GM19455 (cell line): ENCODE measurements around the gene MYT1.
"Not testable (repeated sequence)": the region's sequence is repeated elsewhere in the genome, so short reads cannot be mapped to it uniquely, and the experiment has no call there.

Experiments
- ATAC-seq: cut with Tn5 transposase; IDR thresholded peaks from one replicate; pipeline ENCODE4 v1.9.1; 2021; ENCODE audit not compliant: unreplicated experiment

The MYT1 gene

DNA sequence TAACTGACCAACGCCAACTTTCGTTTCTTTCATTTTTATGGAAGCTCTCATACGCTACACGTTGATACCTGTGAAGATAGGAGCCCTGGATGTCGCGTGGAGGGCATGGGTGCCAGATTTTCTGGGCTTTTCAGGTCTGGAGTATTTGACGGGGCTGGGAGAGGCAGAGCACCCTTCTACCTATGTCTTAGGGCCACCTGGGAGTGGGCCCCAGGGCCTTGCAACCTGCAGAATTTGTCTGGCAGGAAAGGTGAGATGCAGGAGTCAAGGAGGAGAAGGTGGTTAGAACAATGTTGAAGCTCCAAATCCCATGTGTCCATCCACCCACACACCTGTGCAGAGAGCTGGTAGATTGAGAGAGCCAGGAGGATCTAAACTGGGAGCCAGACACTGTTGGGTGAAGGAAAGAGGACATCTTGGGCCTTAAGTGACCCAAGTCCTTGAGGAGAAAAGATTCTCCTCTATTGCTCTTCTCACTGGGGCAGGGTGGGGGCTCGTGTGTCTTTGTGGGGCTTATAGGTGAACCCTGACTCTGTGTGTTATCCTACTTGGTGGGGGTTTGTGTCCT lies 63.9 kb downstream of the MYT1 start:
- no peak for ATAC-seq

DNA sequence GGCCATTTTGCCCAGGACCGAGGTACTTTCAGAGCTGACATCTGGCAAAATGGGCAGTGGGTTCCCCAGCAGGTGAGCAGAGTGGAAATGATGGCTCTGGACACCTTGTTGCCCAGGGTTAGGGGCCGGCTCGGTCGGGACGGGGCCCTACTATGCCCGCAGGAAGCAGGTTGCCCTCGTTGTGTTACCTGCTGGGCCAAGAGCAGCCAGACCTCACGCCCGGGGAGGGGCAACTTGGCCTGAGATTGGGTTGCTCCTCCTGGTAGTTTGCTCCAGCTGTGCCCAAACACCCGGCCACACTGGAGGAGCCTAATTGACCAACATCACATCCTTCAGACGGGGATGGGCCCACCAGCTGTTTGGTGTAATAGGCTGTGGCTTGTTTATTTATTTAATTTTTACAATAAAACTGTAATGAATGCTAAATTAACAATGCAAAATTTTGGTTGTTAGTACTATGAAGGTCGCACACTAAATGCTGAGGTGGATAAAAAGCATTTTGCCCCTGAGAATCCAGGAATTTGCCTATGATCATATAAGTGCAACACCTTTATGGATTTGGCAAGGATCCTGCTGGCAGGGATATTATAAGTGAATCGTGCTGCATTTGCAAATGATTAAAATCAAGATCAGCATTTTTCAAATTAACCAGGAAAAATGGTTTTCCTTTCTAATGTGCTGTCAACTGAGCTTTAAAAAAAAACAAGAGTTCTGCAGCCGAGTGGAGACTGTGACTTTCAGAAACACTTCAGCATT lies 64.7 kb downstream of the MYT1 start:
- no peak for ATAC-seq

DNA sequence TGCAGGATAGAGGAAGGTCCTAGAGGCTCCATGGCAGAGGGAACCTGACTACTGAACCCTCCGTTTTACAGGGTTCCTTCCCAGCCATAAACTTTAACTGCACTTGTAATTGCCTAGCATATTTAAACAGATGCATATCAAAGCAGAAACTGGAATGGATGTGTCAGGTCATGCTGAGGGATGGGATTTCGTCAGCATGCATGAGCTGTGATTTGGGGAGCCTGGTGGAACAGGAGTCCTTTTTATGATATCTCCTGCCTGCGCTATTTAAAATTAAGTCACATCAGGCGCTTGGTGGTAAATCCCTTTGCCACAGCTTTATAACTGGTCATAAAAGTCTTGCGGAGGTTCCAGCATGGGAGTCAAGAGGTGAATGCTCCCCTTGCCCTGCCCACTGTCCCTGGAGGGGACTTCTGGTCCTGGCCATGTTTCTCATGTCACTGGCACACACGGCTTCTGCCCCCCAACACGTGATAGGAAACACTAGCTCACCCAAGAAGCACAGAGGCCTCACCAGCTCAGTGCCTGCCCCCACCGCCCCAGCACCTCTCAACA lies 65.3 kb downstream of the MYT1 start:
- ATAC-seq = no peak

DNA sequence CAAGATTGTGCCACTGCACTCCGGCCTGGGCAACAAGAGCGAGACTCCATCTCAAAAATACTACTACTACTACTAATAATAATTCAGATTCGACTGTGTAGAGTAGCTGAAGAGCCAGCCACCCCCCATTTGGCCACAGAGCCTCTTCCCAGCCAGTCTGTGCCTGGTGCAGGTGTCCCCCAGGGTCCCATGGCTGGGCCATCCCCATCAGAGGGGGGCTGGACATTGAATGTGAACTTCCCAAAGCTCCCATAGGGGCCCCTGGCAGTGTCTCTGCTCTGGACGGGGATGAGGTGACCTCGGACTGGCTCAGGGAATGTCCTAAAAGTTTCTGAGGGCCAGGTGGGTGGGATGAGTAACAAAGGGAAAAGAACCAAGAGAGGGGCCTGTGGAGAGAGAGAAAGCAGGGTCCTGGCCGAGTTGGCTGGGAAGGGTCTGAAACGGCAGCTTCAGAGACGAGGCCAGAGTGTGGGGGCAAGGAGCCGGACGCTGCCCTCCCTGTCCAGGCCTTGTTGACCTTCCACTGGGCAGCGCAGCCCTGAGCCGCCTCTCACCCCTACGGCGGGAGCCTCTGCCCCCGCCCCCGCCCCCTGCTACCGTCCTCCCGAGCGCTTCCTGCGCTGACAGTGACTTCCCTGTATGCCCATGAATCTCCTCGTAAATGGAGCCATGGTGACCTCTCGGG lies 66.4 kb downstream of the MYT1 start:
- ATAC-seq = no peak

DNA sequence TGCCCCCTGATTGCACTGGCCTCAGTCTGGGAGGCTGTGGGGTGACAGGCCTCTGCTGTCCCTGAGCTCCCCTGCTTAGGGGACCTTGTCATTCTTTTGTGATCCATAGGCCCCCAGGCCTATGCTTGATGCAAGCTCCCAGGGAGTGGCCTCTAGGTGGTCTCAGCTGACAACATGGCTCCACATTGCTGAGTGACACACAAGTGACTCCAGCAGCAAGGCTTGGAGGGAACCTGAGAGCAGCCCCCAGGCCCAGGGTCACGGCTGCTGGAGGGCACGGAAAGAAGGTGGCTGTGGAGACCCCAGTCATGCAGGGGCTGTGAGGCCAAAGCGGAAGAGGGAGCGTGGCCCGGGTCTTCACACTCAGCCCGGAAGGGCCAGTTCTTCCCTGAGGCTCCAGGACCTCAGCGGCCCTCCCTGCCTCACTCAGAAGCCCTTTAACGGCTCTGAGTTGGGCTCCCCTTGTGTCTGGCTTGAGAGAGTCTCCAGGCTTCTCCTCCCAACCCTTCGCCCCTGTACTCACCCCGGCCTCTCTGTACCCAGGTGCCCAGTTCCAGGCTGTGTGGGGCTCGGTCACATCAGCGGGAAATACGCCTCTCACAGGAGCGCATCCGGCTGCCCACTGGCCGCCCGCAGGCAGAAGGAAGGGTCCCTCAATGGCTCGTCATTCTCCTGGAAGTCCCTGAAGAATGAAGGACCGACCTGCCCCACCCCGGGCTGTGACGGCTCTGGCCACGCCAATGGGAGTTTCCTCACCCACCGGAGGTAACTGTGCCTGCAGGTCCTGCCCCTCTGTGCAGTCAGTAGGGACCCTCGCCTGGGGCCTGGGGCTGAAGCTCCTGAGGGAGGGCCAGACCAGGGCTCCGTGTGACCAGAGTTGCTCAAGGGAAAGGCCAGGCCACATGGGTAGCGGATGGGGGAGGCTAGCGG lies 67.6 kb downstream of the MYT1 start:
- no peak for ATAC-seq

DNA sequence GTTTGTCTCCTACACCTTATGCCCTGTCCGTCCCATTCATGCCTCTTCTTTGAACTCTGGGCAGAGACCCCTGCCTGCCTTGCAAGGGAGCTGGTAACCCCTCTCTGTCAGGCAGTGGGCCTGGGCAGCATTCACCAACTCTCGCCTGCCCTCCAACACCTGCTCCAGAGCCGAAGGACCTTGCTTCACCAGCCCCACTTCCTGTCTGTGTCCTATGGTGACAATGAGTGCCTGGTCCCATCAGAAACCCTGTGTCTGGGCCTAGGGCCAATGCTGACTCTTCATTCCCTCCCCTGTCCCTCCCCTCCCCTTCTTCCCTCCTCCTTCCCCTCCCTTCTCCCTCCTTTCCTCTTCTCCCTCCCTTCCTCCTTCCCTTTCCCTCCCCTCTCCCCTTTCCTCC lies 68.5 kb downstream of the MYT1 start:
- no peak for ATAC-seq

DNA sequence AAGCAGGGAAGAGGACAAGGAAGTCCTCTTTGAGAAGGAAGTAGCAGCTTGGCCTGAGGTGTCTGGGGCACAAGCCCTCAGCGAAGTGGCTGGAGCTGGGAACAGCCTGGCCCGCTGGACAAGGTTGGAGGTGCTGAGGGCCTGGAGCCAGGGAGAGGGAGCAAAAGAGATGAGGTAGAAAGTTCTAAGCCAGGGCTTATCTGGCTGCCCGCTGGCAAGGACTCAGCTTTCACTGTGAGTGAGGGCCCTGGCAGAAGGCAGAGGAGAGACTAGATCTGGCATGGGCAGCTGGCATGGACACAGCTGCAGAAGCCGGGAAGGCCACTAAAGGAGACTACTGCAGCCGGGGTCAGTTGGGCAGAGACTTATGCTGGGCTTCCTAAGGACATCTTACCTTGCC lies 69.5 kb downstream of the MYT1 start:
- ATAC-seq = no peak

DNA sequence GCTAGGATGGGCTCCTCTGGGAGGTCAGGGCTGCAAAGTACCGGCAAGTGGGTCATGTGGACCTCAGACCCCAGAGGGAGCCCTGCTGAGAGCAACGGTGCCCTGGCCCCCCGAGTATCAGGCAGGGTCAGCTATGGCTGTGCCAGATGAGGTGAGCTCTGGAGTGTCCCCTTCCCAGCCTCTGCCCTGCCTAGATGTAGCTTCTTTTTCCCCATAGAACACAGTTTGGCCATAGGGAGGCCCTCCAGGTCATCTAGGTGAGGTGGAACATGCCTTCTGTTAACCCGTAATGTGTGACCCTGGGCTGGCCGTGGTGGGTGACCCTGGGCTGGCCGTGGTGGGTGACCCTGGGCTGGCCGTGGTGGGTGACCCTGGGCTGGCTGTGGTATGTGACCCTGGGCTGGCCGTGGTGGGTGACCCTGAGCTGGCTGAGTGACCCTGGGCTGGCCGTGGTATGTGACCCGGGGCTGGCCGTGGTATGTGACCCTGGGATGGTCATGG lies 70.1 kb downstream of the MYT1 start:
- no peak for ATAC-seq

DNA sequence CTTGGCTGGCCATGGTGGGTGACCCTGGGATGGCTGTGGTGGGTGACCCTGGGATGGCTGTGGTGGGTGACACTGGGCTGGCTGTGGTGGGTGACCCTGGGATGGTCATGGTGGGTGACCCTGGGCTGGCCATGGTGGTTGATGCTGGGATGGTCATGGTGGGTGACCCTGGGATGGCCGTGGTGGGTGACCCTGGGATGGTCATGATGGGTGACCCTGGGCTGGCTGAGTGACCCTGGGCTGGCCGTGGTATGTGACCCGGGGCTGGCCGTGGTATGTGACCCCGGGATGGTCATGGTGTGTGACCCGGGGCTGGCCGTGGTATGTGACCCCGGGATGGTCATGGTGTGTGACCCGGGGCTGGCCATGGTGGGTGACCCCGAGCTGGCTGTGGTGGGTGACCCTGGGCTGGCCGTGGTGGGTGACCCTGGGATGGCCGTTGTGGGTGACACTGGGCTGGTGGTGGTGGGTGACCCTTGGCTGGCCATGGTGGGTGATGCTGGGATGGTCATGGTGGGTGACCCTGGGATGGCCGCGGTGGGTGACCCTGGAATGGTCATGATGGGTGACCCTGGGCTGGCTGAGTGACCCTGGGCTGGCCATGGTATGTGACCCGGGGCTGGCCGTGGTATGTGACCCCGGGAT lies 70.8 kb downstream of the MYT1 start:
- ATAC-seq = not testable (repeated sequence)

DNA sequence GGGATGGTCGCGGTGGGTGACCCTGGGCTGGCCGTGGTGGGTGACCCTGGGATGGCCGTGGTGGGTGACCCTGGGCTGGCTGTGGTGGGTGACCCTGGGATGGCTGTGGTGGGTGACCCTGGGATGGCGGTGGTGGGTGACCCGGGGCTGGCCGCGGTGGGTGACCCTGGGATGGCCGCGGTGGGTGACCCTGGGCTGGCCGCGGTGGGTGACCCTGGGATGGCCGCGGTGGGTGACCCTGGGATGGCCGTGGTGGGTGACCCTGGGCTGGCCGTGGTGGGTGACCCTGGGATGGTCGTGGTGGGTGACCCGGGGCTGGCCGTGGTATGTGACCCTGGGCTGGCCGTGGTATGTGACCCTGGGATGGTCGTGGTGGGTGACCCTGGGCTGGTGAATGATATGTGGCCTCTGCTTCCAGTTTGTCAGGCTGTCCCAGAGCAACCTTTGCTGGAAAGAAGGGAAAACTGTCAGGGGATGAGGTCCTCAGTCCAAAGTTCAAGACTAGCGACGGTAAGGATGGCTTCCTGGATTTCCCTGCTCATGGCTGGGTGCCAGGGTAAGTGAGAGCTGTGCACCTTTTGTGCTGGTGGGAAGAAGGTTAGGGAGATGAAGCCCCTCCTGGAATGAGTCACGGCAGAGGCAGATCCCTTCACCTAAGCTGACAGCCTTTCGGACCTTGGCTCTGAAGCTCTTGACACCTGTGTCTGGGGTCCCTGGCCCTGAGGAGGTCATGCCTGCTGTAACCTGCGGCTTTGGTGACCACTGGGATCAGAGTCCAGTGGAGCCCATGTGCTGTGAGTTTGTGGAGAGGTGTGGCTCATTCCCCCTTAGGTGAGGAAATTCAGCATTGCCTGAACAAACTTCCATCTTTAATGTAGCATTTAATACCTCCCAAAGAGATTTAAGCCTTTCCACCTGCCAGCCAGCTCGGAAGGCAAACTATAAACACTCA lies 72.2 kb downstream of the MYT1 start:
- ATAC-seq = no peak

DNA sequence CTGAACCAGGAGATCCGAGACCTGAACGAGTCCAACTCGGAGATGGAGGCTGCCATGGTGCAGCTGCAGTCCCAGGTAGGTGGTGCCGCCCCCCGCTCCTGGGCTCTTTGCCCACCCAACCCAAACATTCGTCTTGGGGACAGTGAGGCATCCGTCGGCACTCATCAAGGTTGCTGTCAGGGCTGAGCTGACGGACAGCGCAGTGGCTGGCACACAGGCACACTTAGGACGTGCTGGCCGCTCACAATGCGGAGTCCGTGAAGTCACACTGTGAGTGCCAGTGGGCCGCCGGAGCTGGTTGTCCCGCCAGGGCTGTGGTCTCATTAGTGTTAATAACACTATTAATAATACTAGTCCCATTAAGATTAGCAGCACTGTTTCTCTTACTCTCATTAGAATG lies 73.1 kb downstream of the MYT1 start:
- no peak for ATAC-seq

DNA sequence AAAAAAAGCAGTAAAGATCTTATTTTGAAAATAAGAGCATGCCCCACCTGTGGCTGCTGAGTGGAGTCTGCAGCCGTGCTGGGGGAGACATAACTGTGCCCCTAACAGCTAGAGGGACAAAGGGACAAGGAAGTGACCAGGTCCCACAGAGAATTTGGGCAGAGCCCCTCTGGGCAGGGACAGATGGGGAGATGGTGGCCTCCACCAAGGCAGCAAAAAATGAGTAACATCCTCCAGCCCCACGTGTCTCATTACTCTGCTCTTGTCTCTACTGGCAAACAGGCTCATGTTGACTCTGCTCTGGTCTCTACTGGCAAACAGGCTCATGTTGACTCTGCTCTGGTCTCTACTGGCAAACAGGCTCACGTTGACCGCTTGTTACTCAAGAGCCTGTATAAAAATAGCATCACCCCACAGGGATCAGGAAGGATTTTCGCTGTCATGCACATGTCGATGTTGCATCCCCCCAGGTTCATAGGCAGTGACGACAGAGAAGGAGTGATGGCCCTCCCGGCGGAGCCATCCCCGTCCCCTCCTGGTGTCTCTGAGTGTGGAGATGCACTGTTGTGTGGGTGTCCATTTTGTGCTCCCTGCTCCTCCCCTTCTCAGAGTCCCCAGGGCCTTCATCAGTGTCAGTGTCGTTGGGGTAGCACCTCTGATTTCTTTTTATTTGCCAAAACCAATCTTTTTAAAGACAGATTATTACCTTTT lies 74.0 kb downstream of the MYT1 start:
- no peak for ATAC-seq

DNA sequence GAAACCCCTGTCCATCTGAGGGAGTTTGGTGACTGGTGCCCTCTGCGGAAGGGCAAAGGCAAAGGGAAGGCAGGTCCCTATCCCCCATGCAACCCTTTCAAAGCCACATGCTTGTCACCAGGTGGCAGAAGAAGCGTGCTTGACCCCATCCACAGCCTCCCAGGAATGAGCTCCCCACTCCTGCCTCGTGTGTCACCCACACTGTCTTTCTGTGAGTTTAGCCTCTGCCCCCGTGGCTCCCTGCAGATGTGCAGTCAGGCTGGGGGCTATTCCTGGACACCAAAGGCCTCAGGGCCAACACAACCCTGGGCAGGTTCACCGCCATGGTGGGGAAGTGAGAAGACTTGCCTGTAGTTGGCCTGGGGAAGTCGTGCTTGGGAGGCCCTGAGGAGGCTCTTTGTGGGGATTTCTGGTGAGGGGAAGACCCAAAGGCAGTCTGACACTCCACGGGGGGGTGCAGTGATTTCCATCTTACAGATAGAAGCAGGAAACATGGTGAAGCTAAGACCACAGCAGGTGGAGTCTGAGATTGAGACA lies 74.7 kb downstream of the MYT1 start:
- no peak for ATAC-seq

DNA sequence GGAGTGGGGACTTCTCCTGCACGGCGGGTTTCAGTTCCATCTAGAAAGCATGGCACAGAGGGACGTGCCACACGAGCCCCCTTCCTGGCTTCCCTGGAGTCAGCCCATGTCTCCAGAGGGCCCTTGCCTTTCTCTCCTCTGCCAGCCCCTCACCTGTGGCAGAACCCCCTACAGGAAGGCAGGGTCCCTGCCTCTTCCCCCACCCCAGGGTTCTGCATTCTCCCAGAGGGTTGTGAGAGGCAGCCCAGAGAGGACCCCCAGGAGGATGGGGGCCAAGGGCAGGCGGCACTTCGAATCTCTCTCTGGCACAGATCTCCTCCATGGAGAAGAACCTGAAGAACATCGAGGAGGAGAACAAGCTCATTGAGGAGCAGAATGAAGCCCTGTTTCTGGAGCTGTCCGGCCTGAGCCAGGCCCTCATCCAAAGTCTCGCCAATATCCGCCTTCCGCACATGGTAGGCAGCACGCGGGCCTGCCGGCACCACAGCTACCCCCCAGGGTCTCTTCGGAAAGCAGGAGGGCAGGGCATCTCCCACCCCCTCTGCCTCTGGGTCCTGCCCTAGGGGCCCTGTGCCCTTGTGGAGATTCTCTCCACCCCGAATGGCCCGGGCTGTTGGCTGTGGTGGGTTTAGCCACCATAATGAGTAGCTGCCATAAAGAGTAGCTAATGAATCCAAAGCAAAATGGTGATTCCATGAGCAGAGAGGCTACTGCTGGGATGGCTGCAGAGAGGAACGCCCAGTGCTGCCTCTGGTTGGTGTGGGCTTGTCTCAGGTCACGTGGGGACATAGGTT lies 75.4 kb downstream of the MYT1 start:
- no peak for ATAC-seq

DNA sequence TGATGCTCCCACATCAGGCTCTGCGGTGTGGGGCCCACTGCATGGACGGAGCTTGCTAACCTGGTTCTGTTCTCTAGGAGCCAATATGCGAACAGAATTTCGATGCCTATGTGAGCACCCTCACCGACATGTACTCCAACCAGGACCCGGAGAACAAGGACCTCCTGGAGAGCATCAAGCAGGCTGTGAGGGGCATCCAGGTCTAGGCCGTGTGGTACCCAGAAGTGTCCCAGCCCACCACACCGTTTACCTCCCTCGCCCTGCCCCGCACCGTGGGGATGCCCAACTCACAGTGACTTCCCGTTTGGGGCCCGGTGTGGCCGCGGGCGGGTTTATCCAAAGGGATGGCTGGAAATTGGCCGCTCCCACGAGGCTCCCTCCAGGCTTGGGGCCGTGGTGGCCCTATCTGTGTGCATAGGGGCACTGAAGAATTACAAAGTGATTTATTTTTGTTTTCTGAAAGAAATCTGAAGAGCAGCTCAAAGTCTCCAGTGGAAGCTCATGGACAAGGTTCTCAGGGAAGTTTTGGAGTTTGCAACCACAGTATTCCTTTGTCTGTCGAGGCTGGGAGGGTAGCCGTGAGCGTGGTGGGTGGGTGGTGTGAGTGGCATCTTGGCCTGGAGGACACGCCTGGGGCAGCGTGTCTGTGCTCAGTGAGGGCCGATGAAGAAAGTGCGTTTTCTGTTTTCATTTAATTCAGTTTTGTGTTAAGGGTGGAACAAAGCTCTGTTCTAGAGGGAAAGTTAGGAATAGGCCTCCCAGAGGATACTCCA lies 76.2 kb downstream of the MYT1 start:
- no peak for ATAC-seq

DNA sequence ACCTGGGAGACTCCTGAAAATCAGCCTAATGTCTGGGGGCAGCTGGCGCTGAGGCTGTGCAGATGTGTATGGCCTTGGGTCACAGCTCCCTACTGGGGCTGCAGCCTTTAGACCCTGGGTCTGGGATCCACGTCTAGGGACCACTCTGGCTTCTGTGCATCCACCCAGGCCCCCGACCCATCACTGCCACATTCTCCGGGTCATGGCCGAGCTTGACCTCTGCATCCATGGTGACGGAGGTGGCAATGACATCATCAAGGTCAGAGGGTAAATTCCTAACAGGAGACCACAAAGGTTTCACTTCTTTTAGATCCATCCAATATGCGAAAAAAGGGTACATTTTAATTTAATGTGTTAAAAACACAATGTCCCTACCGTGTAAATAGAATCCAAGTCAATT lies 76.8 kb downstream of the MYT1 start:
- ATAC-seq = no peak
